ENCODE data around the gene ANKRD29. TPM values are rescaled to one million over a fixed set of nuclear protein-coding genes. Genes with fewer than 3 reads are reported as not detected.

The ANKRD29 gene
- total and polyA plus RNA-seq, 12 donors, result 5.3 to 24.9 (median 9.7) TPM

DNA sequence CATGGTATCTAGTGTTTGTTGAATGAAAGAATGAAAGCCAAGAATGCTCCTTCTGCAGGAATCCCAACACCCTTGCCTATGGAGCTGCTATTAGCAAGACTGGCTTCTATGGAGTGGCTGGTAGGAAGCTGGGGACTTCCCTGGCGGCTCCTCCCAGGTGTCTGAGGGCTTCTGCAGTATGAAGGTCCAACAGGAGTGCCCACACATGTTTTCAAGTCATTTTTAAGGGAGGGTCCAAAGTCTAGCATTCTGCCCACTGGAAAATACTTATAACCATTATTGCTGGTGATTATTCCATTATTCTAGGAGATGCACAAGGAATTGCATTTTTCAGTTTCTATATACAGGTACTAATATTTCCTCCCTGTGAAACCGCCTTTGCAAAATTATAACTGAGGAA, 54.5 kb downstream of the ANKRD29 start:
- DNase-seq, result peak in 1 of 7 donors; percentile 11
- intact Hi-C loops (cut with DNase I), result no loop called here
- Histone ChIP-seq H3K36me3 (replicated peaks in 1 of 2) (no peaks in the 10 kb centered on the region), H3K4me1 (replicated peaks in 1 of 2) (peaks cover 18 to 20% of the 10 kb centered on the region in 2 donors), H3K9me3 (replicated peaks in 1 of 3) (no peaks in the 10 kb centered on the region), H3K4me3 (no peak overlapping the region), H3K27me3 (no peaks in the 10 kb centered on the region), H3K27ac (no peak overlapping the region)
- WGBS, 4 donors, result 80 to 98% (median 86%) methylated on average over 2 of the region's 2 CpGs
- TF ChIP-seq, protein P1, sequence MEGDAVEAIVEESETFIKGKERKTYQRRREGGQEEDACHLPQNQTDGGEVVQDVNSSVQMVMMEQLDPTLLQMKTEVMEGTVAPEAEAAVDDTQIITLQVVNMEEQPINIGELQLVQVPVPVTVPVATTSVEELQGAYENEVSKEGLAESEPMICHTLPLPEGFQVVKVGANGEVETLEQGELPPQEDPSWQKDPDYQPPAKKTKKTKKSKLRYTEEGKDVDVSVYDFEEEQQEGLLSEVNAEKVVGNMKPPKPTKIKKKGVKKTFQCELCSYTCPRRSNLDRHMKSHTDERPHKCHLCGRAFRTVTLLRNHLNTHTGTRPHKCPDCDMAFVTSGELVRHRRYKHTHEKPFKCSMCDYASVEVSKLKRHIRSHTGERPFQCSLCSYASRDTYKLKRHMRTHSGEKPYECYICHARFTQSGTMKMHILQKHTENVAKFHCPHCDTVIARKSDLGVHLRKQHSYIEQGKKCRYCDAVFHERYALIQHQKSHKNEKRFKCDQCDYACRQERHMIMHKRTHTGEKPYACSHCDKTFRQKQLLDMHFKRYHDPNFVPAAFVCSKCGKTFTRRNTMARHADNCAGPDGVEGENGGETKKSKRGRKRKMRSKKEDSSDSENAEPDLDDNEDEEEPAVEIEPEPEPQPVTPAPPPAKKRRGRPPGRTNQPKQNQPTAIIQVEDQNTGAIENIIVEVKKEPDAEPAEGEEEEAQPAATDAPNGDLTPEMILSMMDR (IDR thresholded peaks at IDR 0.05), result no peak
- no peak for TF ChIP-seq POLR2A (IDR thresholded peaks at IDR 0.05)

DNA sequence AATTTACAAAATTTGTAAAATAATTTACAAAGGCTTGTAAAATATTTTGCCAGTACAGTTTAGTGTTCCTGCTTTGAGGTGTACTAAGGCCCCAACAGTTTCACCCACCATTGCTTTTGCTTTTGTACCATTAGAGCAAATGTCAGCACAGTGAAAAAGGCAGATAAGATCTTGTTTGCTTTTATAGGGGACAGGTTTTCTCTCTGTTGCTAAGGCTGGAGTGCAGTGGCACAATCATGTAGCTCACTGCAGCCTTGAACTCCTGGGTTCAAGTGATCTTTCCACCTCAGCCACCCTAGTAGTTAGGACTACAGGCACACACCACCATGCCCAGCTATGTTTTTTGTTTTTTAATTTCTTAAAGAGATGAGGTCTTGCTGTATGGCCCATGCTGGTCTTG, 56.8 kb downstream of the ANKRD29 start:
- Histone ChIP-seq H3K4me1 (replicated peaks in 1 of 2) (peaks cover 0 to 8% of the 10 kb centered on the region in 2 donors), H3K9me3 (replicated peaks in 1 of 3) (no peaks in the 10 kb centered on the region), H3K36me3 (replicated peaks in 1 of 2) (no peaks in the 10 kb centered on the region), H3K4me3 (no peak overlapping the region), H3K27ac (no peak overlapping the region), H3K27me3 (no peaks in the 10 kb centered on the region)
- TF ChIP-seq, protein P1 (IDR thresholded peaks at IDR 0.05), result no peak
- no peak for TF ChIP-seq POLR2A (IDR thresholded peaks at IDR 0.05)
- peak in 1 of 7 donors; percentile 10 for DNase-seq
- intact Hi-C loops (cut with DNase I), result no loop called here

DNA sequence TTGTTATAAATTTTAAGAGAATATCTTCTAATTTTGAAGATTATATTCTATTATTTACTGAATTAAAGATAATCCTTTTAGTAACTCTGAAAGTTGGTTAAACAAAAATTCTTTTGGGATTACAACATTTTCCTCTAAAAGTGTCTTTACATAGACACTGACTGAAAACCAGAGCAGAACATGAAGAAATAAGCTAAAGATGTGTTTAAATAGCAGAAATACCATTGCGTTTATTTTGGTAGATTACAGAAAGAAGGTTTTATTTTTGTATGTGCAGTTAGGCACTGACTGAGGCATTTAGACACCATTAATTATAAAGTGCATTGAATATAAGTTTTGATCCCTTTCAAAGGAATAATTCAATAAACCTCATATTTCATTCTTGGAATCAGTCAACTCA, 62.9 kb downstream of the ANKRD29 start:
- no peak overlapping the region for H3K4me3 ChIP-seq
- H3K27me3 ChIP-seq, result no peaks in the 10 kb centered on the region
- H3K4me1 ChIP-seq (replicated peaks in 1 of 2), result no peaks in the 10 kb centered on the region
- TF ChIP-seq POLR2A (IDR thresholded peaks at IDR 0.05), result no peak
- TF ChIP-seq, protein P1 (IDR thresholded peaks at IDR 0.05), result no peak
- no peak for DNase-seq
- no peak overlapping the region for H3K27ac ChIP-seq
- H3K9me3 ChIP-seq (replicated peaks in 1 of 3), result no peaks in the 10 kb centered on the region
- intact Hi-C loops (cut with DNase I), result no loop called here
- no peaks in the 10 kb centered on the region for H3K36me3 ChIP-seq (replicated peaks in 1 of 2)
- WGBS, 4 donors, result 57 to 69% (median 66%) methylated on average over 1 of the region's 1 CpG

DNA sequence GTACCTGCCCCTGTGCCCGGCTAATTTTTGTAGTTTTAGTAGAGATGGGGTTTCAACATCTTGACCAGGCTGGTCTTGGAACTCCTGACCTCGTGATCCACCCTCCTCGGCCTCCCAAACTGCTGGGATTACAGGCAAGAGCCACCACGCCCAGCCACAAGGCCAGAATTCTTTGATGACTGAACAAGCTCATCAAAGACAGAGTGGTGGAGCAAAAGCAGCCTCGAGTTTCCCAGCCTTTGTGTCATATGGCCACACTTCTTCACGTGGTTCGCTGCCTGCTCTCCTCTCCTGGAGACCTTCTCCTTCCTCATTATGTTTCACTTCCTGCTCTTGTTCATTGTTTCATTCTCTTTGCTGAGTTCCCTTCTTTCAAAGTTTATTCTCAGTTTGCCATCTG, 66.5 kb downstream of the ANKRD29 start:
- no peak overlapping the region for H3K4me3 ChIP-seq
- no peaks in the 10 kb centered on the region for H3K4me1 ChIP-seq (replicated peaks in 1 of 2)
- H3K36me3 ChIP-seq (replicated peaks in 1 of 2), result no peaks in the 10 kb centered on the region
- DNase-seq, result peak in 3 of 7 donors; percentile 34 to 59 (median 47)
- WGBS, 4 donors, result 65 to 88% (median 73%) methylated on average over 5 to 7 of the region's 7 CpGs
- H3K27me3 ChIP-seq, result no peaks in the 10 kb centered on the region
- H3K27ac ChIP-seq, result no peak overlapping the region
- no peak for TF ChIP-seq POLR2A (IDR thresholded peaks at IDR 0.05)
- TF ChIP-seq, protein P1 (IDR thresholded peaks at IDR 0.05), result no peak
- no peaks in the 10 kb centered on the region for H3K9me3 ChIP-seq (replicated peaks in 1 of 3)
- intact Hi-C loops (cut with DNase I), result no loop called here

Measured in adrenal gland (tissue), 12 donors.